ENCODE measurements around the gene CIC.

GRCh38 chr19:42281827-42282762 is 13.0 kb downstream of the CIC start:
- TF ChIP-seq CTCF (IDR thresholded peaks at IDR 0.05; ENCODE audit: insufficient read depth, low read length, poor library complexity, severe bottlenecking) (no peak), EZH2phosphoT487 (conservative IDR thresholded peaks at IDR 0.05; ENCODE audit: low read length) (no peak)
